ENCODE results near the gene CLN5.

GRCh38 chr13:77026861-77027621 lies 35.2 kb downstream of the CLN5 start, which contains the start of gene FBXL3:
- TF ChIP-seq CTCF (conservative IDR thresholded peaks at IDR 0.05 in 1 of 2, IDR thresholded peaks at IDR 0.05 in 1 of 2; ENCODE audit: extremely low read depth in 1 of 2, insufficient read depth in 1 of 2, low read depth in 1 of 2, low read length in 2 of 2) (no peak), EZH2 (IDR thresholded peaks at IDR 0.05; ENCODE audit: borderline replicate concordance, low read length) (no peak)

Measured in mammary epithelial cell (primary cell).